ENCODE results near the gene FBN1. TPM values are rescaled to one million over a fixed set of nuclear protein-coding genes. Genes with fewer than 3 reads are reported as not detected.

FBN1 gene
- total RNA-seq, 4 donors from 2014 or later, result 17.6 to 106 (median 31.2) TPM

- intact Hi-C loops (cut with DNase I; ENCODE audit: low total_unique reads) (no loop called here), in situ Hi-C loops (cut with MboI; ENCODE audit: low pct_ligation_motif_present in 1 of 4, low pct_unique_long_range_greater_than_20kb in 1 of 4, low sequenced_read_pairs in 3 of 4) (no loop called here)
- H3K27ac ChIP-seq, result peak overlapping the region in 1 of 4 donors; percentile 11
- 83 to 100% methylated on average over 1 of the region's 1 CpG for WGBS, 2 donors (ENCODE audit: low coverage in 1 of 2)
- TF ChIP-seq POLR2AphosphoS5 (IDR thresholded peaks at IDR 0.05) (no peak), POLR2A (IDR thresholded peaks at IDR 0.05) (no peak), EP300 (IDR thresholded peaks at IDR 0.05; ENCODE audit: low read depth) (no peak), CTCF (IDR thresholded peaks at IDR 0.05) (no peak)
- H3K9me3 ChIP-seq, result no peaks in the 10 kb centered on the region
- no peaks in the 10 kb centered on the region for H3K27me3 ChIP-seq
- H3K4me3 ChIP-seq, result no peak overlapping the region
- H3K4me1 ChIP-seq, result peaks cover 0 to 12% (median 6%) of the 10 kb centered on the region in 4 donors
- DNase-seq, result no peak
- no peaks in the 10 kb centered on the region for H3K36me3 ChIP-seq
Measured at GRCh38 chr15:48388910-48389309, 256.6 kb downstream of the FBN1 start.

GRCh38 chr15:48388016-48388851 is 257.3 kb downstream of the FBN1 start:
- Histone ChIP-seq H3K27ac (no peak overlapping the region), H3K4me1 (peaks cover 0 to 8% (median 4%) of the 10 kb centered on the region in 4 donors), H3K36me3 (no peaks in the 10 kb centered on the region), H3K27me3 (no peaks in the 10 kb centered on the region), H3K4me3 (no peak overlapping the region), H3K9me3 (no peaks in the 10 kb centered on the region)
- 30% methylated on average over 4 of the region's 4 CpGs; no CpG with 5 or more reads in 1 of the 2 donors for WGBS, 2 donors (ENCODE audit: low coverage in 1 of 2)
- intact Hi-C loops (cut with DNase I; ENCODE audit: low total_unique reads), result no loop called here
- no peak for TF ChIP-seq EP300 (IDR thresholded peaks at IDR 0.05; ENCODE audit: low read depth)
- no peak for TF ChIP-seq POLR2A (IDR thresholded peaks at IDR 0.05)
- TF ChIP-seq CTCF (IDR thresholded peaks at IDR 0.05), result no peak
- TF ChIP-seq POLR2AphosphoS5 (IDR thresholded peaks at IDR 0.05), result no peak
- in situ Hi-C loops (cut with MboI; ENCODE audit: low pct_ligation_motif_present in 1 of 4, low pct_unique_long_range_greater_than_20kb in 1 of 4, low sequenced_read_pairs in 3 of 4), result no loop called here
- DNase-seq, result no peak

GRCh38 chr15:48385031-48385830 is 260.3 kb downstream of the FBN1 start:
- no peaks in the 10 kb centered on the region for H3K27me3 ChIP-seq
- peaks cover 0 to 8% (median 4%) of the 10 kb centered on the region in 4 donors for H3K4me1 ChIP-seq
- DNase-seq, result no peak
- no peak overlapping the region for H3K27ac ChIP-seq
- intact Hi-C loops (cut with DNase I; ENCODE audit: low total_unique reads) (no loop called here), in situ Hi-C loops (cut with MboI; ENCODE audit: low pct_ligation_motif_present in 1 of 4, low pct_unique_long_range_greater_than_20kb in 1 of 4, low sequenced_read_pairs in 3 of 4) (no loop called here)
- no peak overlapping the region for H3K4me3 ChIP-seq
- WGBS, 2 donors (ENCODE audit: low coverage in 1 of 2), result 70 to 78% methylated on average over 4 of the region's 4 CpGs
- no peaks in the 10 kb centered on the region for H3K36me3 ChIP-seq
- no peak for TF ChIP-seq POLR2A (IDR thresholded peaks at IDR 0.05)
- no peak for TF ChIP-seq CTCF (IDR thresholded peaks at IDR 0.05)
- no peak for TF ChIP-seq EP300 (IDR thresholded peaks at IDR 0.05; ENCODE audit: low read depth)
- no peak for TF ChIP-seq POLR2AphosphoS5 (IDR thresholded peaks at IDR 0.05)
- no peaks in the 10 kb centered on the region for H3K9me3 ChIP-seq

GRCh38 chr15:48384616-48385015 is 260.9 kb downstream of the FBN1 start:
- Histone ChIP-seq H3K27ac (no peak overlapping the region), H3K36me3 (no peaks in the 10 kb centered on the region), H3K9me3 (no peaks in the 10 kb centered on the region), H3K27me3 (no peaks in the 10 kb centered on the region), H3K4me3 (no peak overlapping the region), H3K4me1 (peaks cover 0 to 8% (median 4%) of the 10 kb centered on the region in 4 donors)
- 86 to 87% methylated on average over 3 of the region's 3 CpGs for WGBS, 2 donors (ENCODE audit: low coverage in 1 of 2)
- in situ Hi-C loops (cut with MboI; ENCODE audit: low pct_ligation_motif_present in 1 of 4, low pct_unique_long_range_greater_than_20kb in 1 of 4, low sequenced_read_pairs in 3 of 4) (no loop called here), intact Hi-C loops (cut with DNase I; ENCODE audit: low total_unique reads) (no loop called here)
- TF ChIP-seq CTCF (IDR thresholded peaks at IDR 0.05) (no peak), POLR2A (IDR thresholded peaks at IDR 0.05) (no peak), EP300 (IDR thresholded peaks at IDR 0.05; ENCODE audit: low read depth) (no peak), POLR2AphosphoS5 (IDR thresholded peaks at IDR 0.05) (no peak)
- DNase-seq, result no peak
